MG63 (cell line): ENCODE results near the gene CPLX1. TPM values are rescaled to one million over a fixed set of nuclear protein-coding genes. Genes with fewer than 3 reads are reported as not detected.

ENCODE experiments used
- DNase-seq: peaks from one replicate; pipeline ENCODE4 v3.0.0-alpha.2; 2020
- H3K27me3 ChIP-seq: fragments of 250-450 bp; sonication (Bioruptor Pico); 2 replicates; pipeline ENCODE4 v1.5.1; 2020; ENCODE audit warnings: mild to moderate bottlenecking, moderate library complexity
- H3K36me3 ChIP-seq: fragments of 250-450 bp; sonication (Bioruptor Pico); 2 replicates; pipeline ENCODE4 v1.5.1; 2020; ENCODE audit warnings: mild to moderate bottlenecking, moderate library complexity
- H3K4me3 ChIP-seq: fragments of 250-450 bp; sonication (Bioruptor Pico); 2 replicates; pipeline ENCODE4 v1.5.1; 2020; ENCODE audit warnings: mild to moderate bottlenecking, moderate library complexity
- H3K9me3 ChIP-seq: fragments of 250-450 bp; sonication (Bioruptor Pico); 2 replicates; pipeline ENCODE4 v1.5.1; 2020; ENCODE audit warnings: mild to moderate bottlenecking, moderate library complexity
- total RNA-seq: library from RNA; depleted of rRNA; stranded (reverse); fragments of >200 nt; shearing (Covaris generic); gene quantifications from 2 replicates; pipeline ENCODE4 v1.2.3, GENCODE V29; 2014; ENCODE audit warnings: low replicate concordance; rRNA removed

CPLX1 gene
- total RNA-seq, result not detected in 2 replicates

DNA sequence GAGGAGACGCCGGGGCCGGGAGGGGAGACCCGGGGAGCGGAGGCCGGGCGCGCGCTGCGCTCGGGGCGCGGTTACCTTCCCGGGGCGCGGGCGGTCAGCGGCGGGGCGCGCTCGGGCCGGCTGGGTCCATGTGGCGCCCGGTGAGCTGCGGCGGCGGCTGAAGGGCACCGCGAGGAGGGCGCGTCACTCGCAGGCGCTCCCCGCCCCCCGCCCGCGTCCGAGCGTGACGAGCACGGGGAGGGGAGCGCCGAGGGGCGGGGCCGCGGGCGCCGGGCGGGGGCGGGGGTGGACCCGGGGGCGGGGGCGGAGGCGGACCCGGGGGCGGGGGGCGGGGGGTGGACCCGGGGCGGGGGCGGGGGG, at the start of gene CPLX1:
CPLX1 (minus strand) TSS at position 159 of the 360 bp plus-strand sequence. CDS start 1,607 bp downstream, outside the sequence.
- Histone ChIP-seq H3K9me3 (no peaks in the 10 kb centered on the region), H3K27me3 (peaks cover 8% of the 10 kb centered on the region; the same call in 1 of the 2 replicates), H3K36me3 (no peaks in the 10 kb centered on the region), H3K4me3 (no peak within 1 kb of the TSS)
- peak; percentile 22 for DNase-seq

DNA sequence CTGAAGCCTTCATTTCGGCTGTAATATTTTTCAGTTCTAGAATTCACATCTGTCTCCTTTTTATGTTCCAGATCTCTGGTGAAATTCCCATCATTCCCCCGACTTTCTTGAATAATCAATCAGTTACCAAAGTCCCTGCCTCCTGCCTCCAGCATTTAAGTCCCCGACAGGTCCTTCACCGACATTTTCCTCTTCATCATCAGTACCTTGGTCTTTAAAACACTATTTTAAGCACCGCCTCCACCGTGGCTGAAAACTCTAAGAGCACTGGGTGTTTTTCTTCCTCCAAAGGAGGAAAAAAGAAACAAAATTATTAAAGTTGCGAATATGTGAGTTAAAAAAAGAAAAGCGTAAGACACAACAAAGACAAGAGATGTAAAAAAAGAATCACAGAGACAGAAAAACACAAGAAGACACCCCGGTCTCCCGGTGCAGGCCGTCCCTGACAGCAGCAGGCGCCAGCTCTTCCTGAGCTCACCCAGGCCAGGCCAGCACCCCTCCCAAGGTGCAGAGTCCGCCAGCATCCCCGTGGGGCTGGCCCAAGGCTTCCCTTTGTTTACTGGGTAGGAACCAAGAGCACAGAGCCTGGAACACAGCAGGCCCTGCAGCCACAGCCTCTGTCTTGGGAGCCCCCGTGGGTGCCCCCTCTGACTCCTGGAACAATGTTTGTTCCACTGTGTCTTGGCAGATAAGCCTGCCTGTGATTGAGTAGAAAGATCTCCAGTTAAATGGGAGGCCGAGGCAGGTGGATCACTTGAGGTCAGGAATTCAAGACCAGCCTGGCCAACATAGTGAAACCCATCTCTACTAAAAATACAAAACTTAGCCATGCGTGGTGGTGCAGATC, 49.3 kb upstream of the CPLX1 start:
- no peak for DNase-seq
- 0 out of 2 replicates have a peak, but pooled peaks cover 3% of the 10 kb centered on the region for H3K36me3 ChIP-seq
- no peak overlapping the region for H3K4me3 ChIP-seq
- no peaks in the 10 kb centered on the region for H3K9me3 ChIP-seq
- H3K27me3 ChIP-seq, result no peaks in the 10 kb centered on the region

DNA sequence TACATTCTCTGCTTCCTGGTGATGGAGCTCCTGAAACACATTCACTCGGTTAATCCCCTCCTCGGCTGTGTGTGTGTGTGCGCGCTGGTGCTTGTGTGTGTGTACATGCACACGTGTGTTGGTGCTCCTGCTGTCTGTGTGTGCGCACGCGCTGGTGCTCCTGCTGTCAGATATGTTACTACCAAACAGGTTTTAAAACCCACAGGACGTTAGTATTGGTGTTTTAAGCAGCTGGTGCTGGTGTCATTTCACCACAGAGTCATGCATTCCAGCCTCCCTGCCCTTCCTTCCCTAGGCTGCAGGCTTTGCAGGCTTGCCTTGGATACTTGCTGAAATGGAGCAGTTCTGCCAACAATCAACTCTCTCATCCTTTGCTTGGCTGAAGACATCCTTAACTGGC, 48.1 kb upstream of the CPLX1 start:
- 0 out of 2 replicates have a peak, but pooled peaks cover 3% of the 10 kb centered on the region for H3K36me3 ChIP-seq
- DNase-seq, result no peak
- no peaks in the 10 kb centered on the region for H3K27me3 ChIP-seq
- no peaks in the 10 kb centered on the region for H3K9me3 ChIP-seq
- no peak overlapping the region for H3K4me3 ChIP-seq

DNA sequence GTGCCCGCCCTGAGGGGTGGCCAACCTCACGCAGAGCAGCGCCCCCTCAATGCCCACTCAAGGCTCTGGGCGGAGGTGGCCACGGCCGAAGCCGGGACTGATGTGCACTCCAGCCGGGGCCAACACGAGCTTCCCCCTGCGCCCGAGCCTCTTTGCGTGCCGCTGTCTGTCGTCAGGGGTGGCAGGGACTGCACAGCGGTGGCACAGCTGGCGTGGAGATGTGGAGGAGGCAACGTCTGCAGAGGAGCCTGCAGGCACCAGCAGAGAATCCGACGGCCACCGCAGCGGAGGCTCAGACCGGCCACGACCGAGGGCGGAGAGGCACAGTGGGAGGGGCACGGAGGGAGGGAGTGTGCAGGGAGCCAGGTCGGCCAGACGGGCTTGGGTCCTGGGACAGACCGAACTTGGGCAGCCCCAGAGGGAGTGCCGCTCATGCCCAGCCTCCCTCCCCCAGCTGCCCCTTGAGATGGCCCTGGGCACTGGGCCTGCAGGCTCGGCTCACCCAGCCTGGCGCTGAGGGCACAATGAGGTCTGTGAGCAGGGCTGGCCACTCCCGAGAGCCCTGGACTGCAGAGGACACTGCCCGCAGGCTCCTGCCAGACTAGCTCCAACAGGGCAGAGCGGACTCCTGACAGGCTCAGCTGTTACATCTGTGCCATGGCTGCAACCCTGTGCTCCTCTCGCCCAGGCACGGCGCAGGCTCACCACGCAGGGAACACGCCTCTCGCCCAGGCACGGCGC, 46.5 kb upstream of the CPLX1 start:
- no peaks in the 10 kb centered on the region; the same call in 1 of the 2 replicates for H3K36me3 ChIP-seq
- H3K4me3 ChIP-seq, result no peak overlapping the region
- H3K9me3 ChIP-seq, result no peaks in the 10 kb centered on the region
- H3K27me3 ChIP-seq, result no peaks in the 10 kb centered on the region
- DNase-seq, result no peak

DNA sequence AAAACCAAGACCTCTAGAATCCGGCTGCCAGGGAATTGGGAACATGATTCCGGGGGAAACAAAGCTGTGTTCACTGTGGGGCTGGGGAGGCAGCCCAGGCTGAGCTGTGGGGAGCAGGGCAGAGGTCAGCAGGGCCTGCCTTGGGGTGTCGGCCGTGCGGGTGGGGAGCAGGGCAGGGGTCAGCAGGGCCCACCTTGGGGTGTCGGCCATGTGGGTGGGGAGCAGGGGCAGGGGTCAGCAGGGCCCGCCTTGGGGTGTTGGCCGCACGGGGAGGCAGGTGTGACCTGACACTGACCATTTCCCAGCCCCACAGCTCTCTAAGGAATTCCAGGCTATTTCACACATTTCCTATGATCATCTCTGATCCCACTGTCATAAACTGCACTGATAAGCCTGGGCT, 45.6 kb upstream of the CPLX1 start:
- no peak overlapping the region for H3K4me3 ChIP-seq
- H3K36me3 ChIP-seq, result no peaks in the 10 kb centered on the region; the same call in 1 of the 2 replicates
- H3K27me3 ChIP-seq, result no peaks in the 10 kb centered on the region
- DNase-seq, result no peak
- H3K9me3 ChIP-seq, result no peaks in the 10 kb centered on the region

DNA sequence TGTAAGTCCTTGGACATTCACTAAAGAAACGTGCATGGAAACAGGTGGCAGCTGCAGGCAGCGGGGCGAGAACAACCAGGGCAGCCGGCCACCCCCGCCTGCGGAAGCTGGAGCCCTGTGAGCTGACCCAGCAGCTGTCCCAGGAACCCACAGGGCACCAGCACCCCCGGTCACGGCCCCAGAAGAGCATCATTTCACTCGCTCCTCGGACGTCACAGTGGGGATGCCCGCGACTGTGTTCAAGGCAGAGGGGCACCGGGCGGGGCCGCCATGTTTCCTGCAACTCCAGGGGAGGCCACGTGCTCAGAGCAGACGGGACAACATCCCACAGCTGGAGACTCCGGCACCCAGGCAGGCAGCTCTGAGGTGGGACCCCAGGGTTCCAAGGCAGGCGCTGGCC, 45.0 kb upstream of the CPLX1 start:
- no peaks in the 10 kb centered on the region; the same call in 1 of the 2 replicates for H3K36me3 ChIP-seq
- H3K9me3 ChIP-seq, result no peaks in the 10 kb centered on the region
- H3K4me3 ChIP-seq, result no peak overlapping the region
- no peak for DNase-seq
- H3K27me3 ChIP-seq, result no peaks in the 10 kb centered on the region

DNA sequence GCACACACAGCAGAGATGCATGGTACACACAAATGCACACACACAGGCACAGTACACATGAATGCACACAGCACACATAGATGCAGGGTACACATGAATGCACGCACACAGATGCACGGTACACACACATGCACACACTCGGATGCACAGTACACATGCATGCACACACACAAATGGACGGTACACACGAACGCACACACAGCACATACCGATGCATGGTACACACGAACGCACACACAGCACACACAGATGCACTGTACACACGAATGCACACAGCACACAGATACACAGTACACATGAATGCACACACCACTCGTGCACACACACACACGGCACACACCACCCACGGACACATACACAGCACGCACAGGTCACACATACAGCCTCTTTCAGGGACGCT, 43.8 kb upstream of the CPLX1 start:
- no peak for DNase-seq
- Histone ChIP-seq H3K4me3 (no peak overlapping the region), H3K36me3 (no peaks in the 10 kb centered on the region; the same call in 1 of the 2 replicates), H3K9me3 (no peaks in the 10 kb centered on the region), H3K27me3 (no peaks in the 10 kb centered on the region)

DNA sequence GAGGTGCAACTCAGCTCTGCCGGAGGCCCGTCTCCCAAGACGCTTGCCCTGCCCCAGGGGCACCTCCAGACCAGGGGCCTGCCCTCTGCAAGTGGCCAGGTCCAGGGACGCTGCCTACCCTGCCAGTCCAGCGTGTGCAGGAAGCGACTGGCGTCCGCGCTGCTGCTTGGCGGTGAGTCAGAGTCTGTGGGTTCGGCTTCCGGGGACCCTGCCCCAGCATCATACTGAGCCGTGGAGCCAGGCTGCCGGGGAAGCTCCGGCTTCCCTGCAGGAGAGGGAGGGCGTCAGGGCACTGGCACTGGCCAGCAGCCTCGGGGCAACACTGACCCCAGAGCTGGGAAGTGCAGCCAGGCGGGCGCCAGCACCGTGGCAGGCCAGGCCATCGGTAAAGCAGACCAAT, 42.5 kb upstream of the CPLX1 start:
- H3K36me3 ChIP-seq, result peaks cover 3% of the 10 kb centered on the region

DNA sequence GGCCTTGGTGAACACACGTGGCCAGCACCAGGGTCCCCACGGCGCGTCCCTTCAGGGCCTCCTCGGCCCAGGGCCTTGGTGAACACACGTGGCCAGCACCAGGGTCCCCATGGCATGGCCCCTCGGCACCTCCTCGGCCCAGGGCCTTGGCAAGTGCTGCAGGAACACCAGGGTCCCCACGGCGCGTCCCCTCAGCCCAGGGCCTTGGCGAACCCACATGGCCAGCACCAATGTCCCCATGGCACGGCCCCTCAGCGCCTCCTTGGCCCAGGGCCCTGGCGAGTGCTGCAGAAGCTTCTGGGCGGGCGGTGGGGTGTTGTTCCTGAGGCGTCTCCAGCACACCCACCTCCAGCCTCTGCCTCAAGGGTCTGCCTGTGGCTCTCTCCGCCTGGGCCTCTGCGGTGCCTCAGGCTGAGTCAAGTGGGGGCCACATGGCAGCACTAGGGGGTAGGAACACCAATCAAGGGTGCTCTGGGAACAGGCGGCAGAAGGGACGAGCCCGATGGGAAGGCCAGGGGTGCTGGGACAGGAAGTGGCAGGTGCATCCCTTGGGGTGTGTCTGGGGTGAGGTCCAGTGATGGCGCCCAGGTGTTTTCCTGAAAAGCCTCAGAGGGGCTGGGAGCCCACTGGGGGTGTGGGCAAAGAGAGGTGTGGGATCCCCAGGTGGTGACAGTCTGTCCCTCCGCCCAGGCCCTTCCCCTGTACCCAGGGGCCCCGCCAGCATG, 41.8 kb upstream of the CPLX1 start:
- H3K27me3 ChIP-seq, result no peaks in the 10 kb centered on the region
- peaks cover 9% of the 10 kb centered on the region for H3K36me3 ChIP-seq
- no peaks in the 10 kb centered on the region for H3K9me3 ChIP-seq
- H3K4me3 ChIP-seq, result no peak overlapping the region
- DNase-seq, result no peak

More for the DNA sequence above, 42.5 kb upstream of the CPLX1 start:
- Histone ChIP-seq H3K27me3 (no peaks in the 10 kb centered on the region), H3K9me3 (no peaks in the 10 kb centered on the region), H3K4me3 (no peak overlapping the region)
- no peak for DNase-seq

DNA sequence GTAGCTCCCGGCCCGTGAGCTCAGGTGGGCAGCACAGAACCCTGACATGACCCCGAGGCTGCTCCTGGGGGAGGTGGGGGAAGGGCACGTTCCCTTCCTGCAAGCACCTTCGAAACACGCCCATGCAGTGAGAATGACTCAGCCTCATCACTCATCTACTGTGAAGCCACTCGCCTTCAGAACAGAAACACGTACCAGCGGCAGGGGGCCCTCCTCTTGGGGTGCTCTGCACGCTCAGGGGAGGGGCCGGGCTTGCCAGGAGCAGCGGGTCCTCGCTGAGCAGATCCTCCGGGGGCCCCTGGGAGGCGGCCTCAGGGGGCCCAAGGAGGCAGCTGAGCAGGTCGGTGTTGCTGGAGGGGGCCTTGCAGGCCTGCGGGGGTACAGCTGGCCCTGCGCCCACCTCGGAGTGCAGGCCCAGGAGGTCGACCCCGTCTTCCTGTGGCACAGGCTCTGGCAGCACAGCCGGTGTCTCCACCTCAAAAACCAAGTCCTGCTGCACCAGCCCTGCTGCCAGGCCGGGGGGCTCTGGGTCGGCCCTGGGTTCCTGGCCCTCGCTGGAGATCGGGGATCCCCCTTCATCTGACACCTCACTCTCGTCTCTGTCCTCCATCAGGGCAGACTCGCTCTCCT, 40.9 kb upstream of the CPLX1 start:
- Histone ChIP-seq H3K9me3 (no peaks in the 10 kb centered on the region), H3K27me3 (no peaks in the 10 kb centered on the region), H3K4me3 (no peak overlapping the region), H3K36me3 (peaks cover 9% of the 10 kb centered on the region)
- no peak for DNase-seq

DNA sequence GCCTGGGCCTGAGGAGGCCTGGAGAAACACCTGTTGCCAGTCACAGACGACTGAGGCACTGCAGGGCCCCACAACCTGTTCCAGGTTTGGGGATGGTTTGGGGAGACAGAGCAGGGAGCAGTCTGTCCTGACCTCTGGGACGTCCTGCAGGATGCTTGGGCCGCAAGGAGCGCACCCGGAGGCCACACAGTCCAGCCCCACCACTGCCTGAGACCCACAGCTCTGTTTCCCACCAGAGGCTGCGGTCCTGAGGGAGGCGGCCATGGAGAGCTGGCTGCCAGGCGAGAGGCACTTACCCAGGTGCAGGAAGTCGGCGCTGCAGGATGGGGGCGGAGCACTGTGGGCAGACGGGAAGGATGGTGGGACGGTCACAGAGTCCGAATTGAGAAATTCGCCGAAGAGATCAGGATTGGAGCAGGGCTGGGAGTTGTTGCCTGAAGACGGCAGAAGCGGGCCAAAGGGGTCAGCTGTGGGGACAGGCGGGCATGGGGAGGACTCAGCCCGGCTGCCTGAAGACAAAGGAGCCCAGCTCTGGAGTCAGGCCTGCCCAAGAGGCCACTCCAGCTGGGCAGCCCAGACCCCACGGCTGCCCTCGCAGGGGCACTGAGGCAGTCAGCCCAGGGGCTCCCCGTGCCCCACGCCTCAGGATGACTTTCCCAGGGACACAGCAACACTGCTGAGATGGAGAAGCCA, 40.3 kb upstream of the CPLX1 start:
- DNase-seq, result no peak
- Histone ChIP-seq H3K4me3 (no peak overlapping the region), H3K27me3 (no peaks in the 10 kb centered on the region), H3K36me3 (peaks cover 9% of the 10 kb centered on the region), H3K9me3 (no peaks in the 10 kb centered on the region)

DNA sequence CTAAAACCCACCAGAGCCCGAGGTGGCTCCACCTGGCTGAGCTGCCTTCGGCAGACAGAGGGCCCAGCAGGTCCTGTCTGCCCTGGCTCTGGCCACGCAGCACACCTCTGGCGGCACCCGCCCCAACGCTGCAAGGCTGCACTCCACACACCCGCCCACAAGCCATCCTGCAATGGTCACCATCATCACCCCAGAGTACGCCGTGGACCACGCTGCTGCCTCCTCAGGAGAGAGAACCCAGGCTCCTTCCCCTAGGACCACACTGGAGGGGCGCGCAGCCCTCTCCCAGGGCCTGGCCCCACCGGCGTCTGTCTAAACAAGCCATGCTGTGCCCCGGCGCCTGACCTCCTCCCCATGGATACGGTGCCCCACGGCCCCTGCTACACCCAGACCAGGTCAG, 39.6 kb upstream of the CPLX1 start:
- H3K36me3 ChIP-seq, result peaks cover 9% of the 10 kb centered on the region
- DNase-seq, result no peak
- H3K27me3 ChIP-seq, result no peaks in the 10 kb centered on the region
- no peaks in the 10 kb centered on the region for H3K9me3 ChIP-seq
- no peak overlapping the region for H3K4me3 ChIP-seq

DNA sequence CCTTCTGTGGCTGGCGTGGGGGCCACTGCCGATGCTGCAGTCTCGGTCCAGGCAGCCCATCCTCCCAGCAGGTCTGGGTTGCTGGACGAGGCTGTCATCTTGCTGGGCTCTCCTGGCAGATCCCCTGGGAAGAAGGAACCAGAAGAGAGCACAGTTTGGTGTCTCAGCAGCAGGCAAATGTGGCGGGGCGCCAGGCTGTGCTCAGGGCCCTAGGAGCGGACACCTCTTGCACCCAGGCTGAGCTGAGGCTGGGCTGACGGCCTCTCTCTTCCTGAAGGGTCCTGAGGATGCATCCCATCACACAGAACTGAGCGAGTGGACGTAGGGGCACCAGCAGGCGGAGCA, 39.2 kb upstream of the CPLX1 start:
- Histone ChIP-seq H3K36me3 (peaks cover 9% of the 10 kb centered on the region), H3K4me3 (no peak overlapping the region), H3K9me3 (no peaks in the 10 kb centered on the region), H3K27me3 (no peaks in the 10 kb centered on the region)
- no peak for DNase-seq

DNA sequence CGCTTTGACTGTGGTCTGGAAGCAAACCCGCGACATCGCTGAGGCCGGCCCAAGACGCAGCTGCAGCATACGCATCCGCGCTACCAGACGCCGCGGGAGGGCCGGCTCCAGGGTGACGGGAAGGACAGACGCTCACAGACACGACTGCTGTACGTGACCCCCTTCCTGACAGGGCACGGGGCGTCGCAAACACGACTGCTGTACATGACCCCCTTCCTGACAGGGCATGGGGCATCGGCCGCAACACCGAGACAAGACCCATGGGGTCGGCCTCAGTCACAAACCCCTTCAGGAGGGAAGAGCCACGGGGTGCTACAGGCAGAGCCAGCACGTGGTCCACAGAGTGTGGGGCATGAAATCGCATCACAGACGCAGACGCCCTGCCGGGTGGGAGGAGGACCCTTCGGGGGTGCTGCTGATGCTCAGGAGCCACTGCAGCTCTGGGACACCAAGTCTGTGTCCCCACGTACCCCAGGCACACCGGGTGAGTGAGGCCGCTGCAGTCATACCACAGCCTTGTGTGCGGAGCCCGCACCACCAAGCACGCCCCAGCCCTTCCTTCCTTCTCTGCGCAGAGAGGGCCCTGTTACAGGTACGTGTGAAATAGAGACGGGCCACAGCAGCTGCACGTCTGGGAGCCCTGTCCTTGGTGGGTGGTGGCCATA, 38.7 kb upstream of the CPLX1 start:
- Histone ChIP-seq H3K9me3 (no peaks in the 10 kb centered on the region), H3K36me3 (peaks cover 9% of the 10 kb centered on the region), H3K27me3 (no peaks in the 10 kb centered on the region), H3K4me3 (no peak overlapping the region)
- no peak for DNase-seq

DNA sequence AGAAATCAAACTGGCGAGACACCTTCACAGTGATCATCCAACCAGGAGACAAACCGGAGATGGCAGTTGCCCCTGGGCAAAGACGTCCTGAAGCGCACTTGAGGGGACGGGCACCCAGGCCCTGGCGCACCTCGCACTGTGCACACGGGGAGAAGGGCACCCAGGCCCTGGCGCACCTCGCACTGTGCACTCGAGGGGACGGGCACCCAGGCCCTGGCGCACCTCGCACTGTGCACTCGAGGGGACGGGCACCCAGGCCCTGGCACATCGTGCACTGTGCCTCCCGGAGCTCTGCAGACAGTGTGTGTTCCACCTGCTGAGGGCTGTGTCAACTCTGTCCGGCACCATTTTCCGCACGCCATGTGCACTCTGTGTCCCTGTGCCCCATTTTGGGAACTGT, 34.6 kb upstream of the CPLX1 start:
- no peaks in the 10 kb centered on the region for H3K27me3 ChIP-seq

DNA sequence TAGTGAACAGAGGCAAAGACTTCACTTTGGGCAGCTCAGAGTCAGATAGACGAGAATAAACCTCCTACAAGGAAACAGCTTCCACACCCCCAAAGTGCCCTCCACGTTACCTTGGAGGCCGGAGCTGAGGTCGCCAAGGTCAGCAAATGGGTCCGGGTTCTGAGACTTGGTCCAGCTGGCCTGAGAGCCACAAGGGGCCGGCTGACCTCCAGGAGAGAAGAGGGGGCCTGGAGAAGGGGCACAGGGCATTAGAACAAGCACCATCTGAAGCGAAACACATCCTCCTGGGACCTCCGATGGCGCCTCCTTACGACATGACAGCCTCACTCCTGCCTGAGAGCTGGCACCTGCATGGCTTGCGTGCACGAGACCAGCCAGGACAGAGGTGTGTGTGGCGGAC, 33.6 kb upstream of the CPLX1 start:
- Histone ChIP-seq H3K9me3 (no peaks in the 10 kb centered on the region), H3K36me3 (peaks cover 9% of the 10 kb centered on the region), H3K4me3 (no peak overlapping the region), H3K27me3 (no peaks in the 10 kb centered on the region)
- no peak for DNase-seq

More for the DNA sequence above, 34.6 kb upstream of the CPLX1 start:
- DNase-seq, result no peak
- H3K36me3 ChIP-seq, result peaks cover 9% of the 10 kb centered on the region
- H3K9me3 ChIP-seq, result no peaks in the 10 kb centered on the region
- no peak overlapping the region for H3K4me3 ChIP-seq
